Stimulated activated CD4-positive, alpha-beta T cell treated with anti-CD3 and anti-CD28 coated beads, TNF-alpha, amount 100 ng/mL, for 48 hours (primary cell): ENCODE measurements around the gene RPS8.
"Not testable (repeated sequence)": the region's sequence is repeated elsewhere in the genome, so short reads cannot be mapped to it uniquely, and the experiment has no call there.

Experiments
- DNase-seq, 3 donors: peaks; one replicate each; pipeline ENCODE4 v3.0.0-alpha.2; 2020; ENCODE audit warnings: low read depth in 3 of 3

RPS8 gene

GRCh38 chr1:44775078-44775929, at the start of gene RPS8:
Gene RPS8, plus strand, starts transcription at chr1:44775540. Its CDS starts 57 bp downstream, at chr1:44775597.
- peak; percentile 83 to 86 (median 84) for DNase-seq

- peak; percentile 89 to 96 (median 92) for DNase-seq
Observed at GRCh38 chr1:44730741-44731512, 44.4 kb upstream of the RPS8 start, which contains the start of gene RNU5D-1. Gene RNU5D-1, minus strand, starts transcription at chr1:44731170.

- no peak for DNase-seq
Observed at GRCh38 chr1:44733365-44733764, 42.0 kb upstream of the RPS8 start.

- DNase-seq, result no peak
Observed at GRCh38 chr1:44733784-44734183, 41.6 kb upstream of the RPS8 start.

- DNase-seq, result no peak
Observed at GRCh38 chr1:44735992-44736391, 39.3 kb upstream of the RPS8 start.

GRCh38 chr1:44738953-44739306, 36.4 kb upstream of the RPS8 start:
- DNase-seq, result not testable (repeated sequence)

- DNase-seq, result peak; percentile 94 to 96 (median 95)
Observed at GRCh38 chr1:44739307-44740178, 35.8 kb upstream of the RPS8 start, which contains the start of gene KIF2C. Gene KIF2C, plus strand, starts transcription at chr1:44739837. Its CDS starts 96 bp downstream, at chr1:44739933.

- no peak for DNase-seq
Observed at GRCh38 chr1:44740179-44740617, 35.1 kb upstream of the RPS8 start.

- DNase-seq, result no peak
Observed at GRCh38 chr1:44743211-44743610, 32.1 kb upstream of the RPS8 start.

- DNase-seq, result no peak
Observed at GRCh38 chr1:44747878-44748277, 27.5 kb upstream of the RPS8 start.

- DNase-seq, result no peak
Observed at GRCh38 chr1:44757420-44757819, 17.9 kb upstream of the RPS8 start.

GRCh38 chr1:44759077-44759476, 16.3 kb upstream of the RPS8 start:
- DNase-seq, result no peak

- DNase-seq, result no peak
Observed at GRCh38 chr1:44760876-44761275, 14.5 kb upstream of the RPS8 start.

- not testable (repeated sequence) for DNase-seq
Observed at GRCh38 chr1:44766421-44766820, 8.9 kb upstream of the RPS8 start.

- no peak for DNase-seq
Observed at GRCh38 chr1:44775930-44776729, 790 bp downstream of the RPS8 start.

- DNase-seq, result no peak
Observed at GRCh38 chr1:44776730-44777068, 1.4 kb downstream of the RPS8 start.

GRCh38 chr1:44777547-44777946, 2.2 kb downstream of the RPS8 start:
- no peak for DNase-seq

- DNase-seq, result no peak
Observed at GRCh38 chr1:44777969-44778635, 2.8 kb downstream of the RPS8 start.

GRCh38 chr1:44778705-44779576, 3.6 kb downstream of the RPS8 start:
- no peak for DNase-seq
